ENCODE results near the gene PIH1D2. TPM values are rescaled to one million over a fixed set of nuclear protein-coding genes. Genes with fewer than 3 reads are reported as not detected.

The PIH1D2 gene
- total RNA-seq, 2 experiments from 2014 or later: 0.24 to 0.76 TPM

- Mint-ChIP-seq H3K27me3 (ENCODE audit: low read depth) (no peaks in the 10 kb centered on the region), H3K9me3 (ENCODE audit: insufficient read depth) (no peaks in the 10 kb centered on the region), H3K36me3 (ENCODE audit: low read depth) (peaks cover 28% of the 10 kb centered on the region), H3K4me3 (peak within 1 kb of the TSS; percentile 99), H3K4me1 (ENCODE audit: low read depth) (peaks cover 24% of the 10 kb centered on the region), H3K27ac (peak within 1 kb of the TSS; percentile 99)
- ATAC-seq: peak; percentile 89
- POLR2A ChIA-PET: interaction anchor here (1.0 kb wide), 2 partner anchors 14 to 99 kb away, joined by 3 read pairs; no protein-coding TSS in a partner anchor
- peak; percentile 91 for DNase-seq
- CTCF ChIA-PET: interaction anchor here (0.5 to 0.9 kb wide), 3 partner anchors 58 to 604 kb away, joined by 3 to 4 read pairs (median 3); no protein-coding TSS in a partner anchor
These were observed 48.8 kb downstream of the PIH1D2 start, which contains the start of gene DLAT for GRCh38 chr11:112024773-112025678. Gene DLAT (plus strand): TSS chr11:112025408. CDS start chr11:112025473, 65 bp downstream.

DNA sequence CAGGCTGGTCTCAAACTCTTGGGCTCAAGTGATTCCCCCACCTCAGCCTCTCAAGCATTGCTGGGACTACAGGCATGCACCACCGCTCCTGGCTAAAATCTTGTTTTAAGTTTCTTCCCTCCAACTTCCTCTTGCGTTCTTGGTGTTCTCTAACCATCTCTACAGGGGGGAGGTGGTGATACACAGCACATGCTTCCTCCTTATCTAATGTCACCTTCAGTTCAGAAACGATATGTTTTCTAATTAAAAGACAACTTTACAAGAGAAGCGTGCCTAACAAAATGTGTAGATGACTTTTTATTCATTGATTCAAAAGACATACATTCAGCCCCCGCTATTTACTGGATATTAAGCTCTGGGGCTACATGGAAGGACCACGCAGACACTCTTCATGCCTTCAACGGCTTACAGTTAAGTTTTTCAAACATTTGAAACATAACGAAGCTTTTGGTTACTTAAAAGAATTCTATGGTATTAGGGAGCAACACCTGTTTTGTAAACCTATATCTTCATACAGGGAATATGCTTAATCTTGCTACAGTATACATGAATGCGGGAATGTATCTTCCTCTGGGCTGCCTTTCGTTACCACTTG is 49.5 kb downstream of the PIH1D2 start:
- Mint-ChIP-seq H3K9me3 (ENCODE audit: insufficient read depth) (no peaks in the 10 kb centered on the region), H3K4me1 (ENCODE audit: low read depth) (peaks cover 24% of the 10 kb centered on the region), H3K27ac (peak overlapping the region; percentile 99), H3K4me3 (peak overlapping the region; percentile 99), H3K36me3 (ENCODE audit: low read depth) (peaks cover 21% of the 10 kb centered on the region), H3K27me3 (ENCODE audit: low read depth) (no peaks in the 10 kb centered on the region)
- CTCF ChIA-PET: interaction anchor here (0.7 to 1.2 kb wide), 3 partner anchors 86 to 604 kb away, joined by 3 to 4 read pairs (median 3); no protein-coding TSS in a partner anchor
- POLR2A ChIA-PET: interaction anchor here (1.0 kb wide), 2 partner anchors 15 to 98 kb away, joined by 3 read pairs; no protein-coding TSS in a partner anchor
- ATAC-seq (peak; percentile 13), DNase-seq (peak; percentile 24)

DNA sequence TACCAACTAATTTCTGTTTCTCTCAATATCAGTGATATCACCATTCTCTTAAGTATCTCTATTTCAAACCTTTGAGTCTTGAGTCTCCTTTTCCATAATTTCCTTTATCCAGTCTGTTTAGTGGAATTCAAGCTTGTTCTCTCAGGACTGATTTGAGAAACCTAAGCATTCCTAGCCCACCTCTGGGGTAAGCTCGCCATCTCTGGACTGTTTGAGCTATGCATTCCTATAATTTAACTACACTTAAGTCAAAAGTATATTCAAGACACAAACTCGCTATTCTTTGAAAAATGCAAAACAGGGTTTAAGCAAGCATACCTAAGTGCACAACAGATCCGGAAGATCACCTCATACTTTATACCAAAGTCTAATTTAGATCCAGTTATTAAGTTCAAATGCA is 50.7 kb downstream of the PIH1D2 start:
- no peak for ATAC-seq
- H3K27me3 Mint-ChIP-seq (ENCODE audit: low read depth): no peaks in the 10 kb centered on the region
- no peak for DNase-seq
- no peaks in the 10 kb centered on the region for H3K9me3 Mint-ChIP-seq (ENCODE audit: insufficient read depth)
- peaks cover 12% of the 10 kb centered on the region for H3K36me3 Mint-ChIP-seq (ENCODE audit: low read depth)
- peaks cover 21% of the 10 kb centered on the region for H3K4me1 Mint-ChIP-seq (ENCODE audit: low read depth)
- CTCF ChIA-PET: interaction anchor here (1.1 kb wide), 2 partner anchors 18 to 96 kb away, joined by 3 to 5 read pairs; no protein-coding TSS in a partner anchor
- H3K4me3 Mint-ChIP-seq: no peak overlapping the region
- H3K27ac Mint-ChIP-seq: no peak overlapping the region
- POLR2A ChIA-PET: no interaction called here

GRCh38 chr11:112019066-112019465 is 54.8 kb downstream of the PIH1D2 start:
- no peak overlapping the region for H3K27ac Mint-ChIP-seq

More at GRCh38 chr11:112019066-112019465, 54.8 kb downstream of the PIH1D2 start:
- Mint-ChIP-seq H3K27me3 (ENCODE audit: low read depth) (no peaks in the 10 kb centered on the region), H3K4me3 (no peak overlapping the region), H3K36me3 (ENCODE audit: low read depth) (peaks cover 5% of the 10 kb centered on the region), H3K9me3 (ENCODE audit: insufficient read depth) (no peaks in the 10 kb centered on the region), H3K4me1 (ENCODE audit: low read depth) (peaks cover 10% of the 10 kb centered on the region)
- ATAC-seq: no peak
- no peak for DNase-seq
- POLR2A ChIA-PET: no interaction called here
- CTCF ChIA-PET: no interaction called here

Other genes starting within 250 kb of the PIH1D2 start
- 10 to 100 TPM; 29.2 to 31.1 TPM for gene ALG9, start 202.4 kb downstream of the PIH1D2 start, total RNA-seq
- 1 to 10 TPM; 4.4 to 5.9 TPM for gene FDXACB1, start 194.9 kb downstream of the PIH1D2 start, total RNA-seq
- 10 to 100 TPM; 17.8 to 18.3 TPM for gene CFAP68, start 194.5 kb downstream of the PIH1D2 start, total RNA-seq
- not detected for gene CRYAB, start 162.2 kb downstream of the PIH1D2 start, total RNA-seq
- gene HSPB2, start 161.3 kb downstream of the PIH1D2 start, total RNA-seq: not detected
- gene C11orf52, start 155.1 kb downstream of the PIH1D2 start, total RNA-seq: not detected
- 1 to 10 TPM; 3.1 to 5.1 TPM for gene DIXDC1, start 136.7 kb downstream of the PIH1D2 start, total RNA-seq
- 10 to 100 TPM; 35.4 to 36.7 TPM for gene DLAT, start 48.6 kb downstream of the PIH1D2 start, total RNA-seq
- 10 to 100 TPM; 17.1 to 22.9 TPM for gene NKAPD1, start 282 bp upstream of the PIH1D2 start, total RNA-seq
- gene TIMM8B, start 12.7 kb upstream of the PIH1D2 start, total RNA-seq: 10 to 100 TPM; 59.1 to 62.3 TPM
- 10 to 100 TPM; 98.2 to 99.4 TPM for gene SDHD, start 12.9 kb upstream of the PIH1D2 start, total RNA-seq
- under 1 TPM; 0.26 to 0.40 TPM for gene IL18, start 90.1 kb upstream of the PIH1D2 start, total RNA-seq
- not detected for gene TEX12, start 93.4 kb upstream of the PIH1D2 start, total RNA-seq
- gene BCO2, start 101.5 kb upstream of the PIH1D2 start, total RNA-seq: 1 to 10 TPM; 1.3 to 1.9 TPM
- gene PTS, start 152.4 kb upstream of the PIH1D2 start, total RNA-seq: 10 to 100 TPM; 19.8 to 20.8 TPM
- not detected for gene PLET1, start 186.8 kb upstream of the PIH1D2 start, total RNA-seq